HepG2 (cell line): ENCODE data around the gene MEIS1. TPM values are rescaled to one million over a fixed set of nuclear protein-coding genes. Genes with fewer than 3 reads are reported as not detected.

Experiments
- ATAC-seq: fragments of 200-7000 bp; cut with Tn5 transposase; 3 replicates; pipeline ENCODE4 v1.9.1; 2020; ENCODE audit warnings: mild to moderate bottlenecking, moderate library complexity
- BruUV-seq: library from RNA; stranded (reverse); fragments of 400-500 nt; replicated peaks from 2 replicates; lab custom pipeline; 2021; lab: Mats Ljungman, UMichigan
- CTCF ChIA-PET: fragments of 300-600 bp; formaldehyde crosslinking; extraction: SDS; loops from one replicate; lab custom pipeline; 2021; ENCODE audit warnings: low total read pairs, inconsistent platforms, low intra/inter-chr PET ratio; lab: Yijun Ruan, JAX
- POLR2A ChIA-PET: fragments of 350-600 bp; sonication (Branson Sonifier 250); formaldehyde crosslinking; loops from one replicate; lab custom pipeline; 2020; ENCODE audit warnings: antibody characterized with exemption, inconsistent platforms; lab: Yijun Ruan, JAX
- DNase-seq: peaks from one replicate; pipeline ENCODE4 v3.0.0-alpha.2; 2015; ENCODE audit warnings: low spot score
- FAIRE-seq: peaks from 3 replicates; lab custom pipeline; 2011; peaks lifted over from hg19 to GRCh38; lab: Jason Lieb, UNC
- H2AFZ ChIP-seq: one replicate; pipeline ENCODE4 v1.6.1; 2011; ENCODE audit warnings: low read length, inconsistent platforms
- H3K27ac ChIP-seq: fragments of 300-600 bp; 3 replicates; pipeline ENCODE4 v1.8.0; 2011; ENCODE audit warnings: mixed run types, mild to moderate bottlenecking, mixed read lengths, low read length, inconsistent platforms; ENCODE audit not compliant: insufficient read depth; ENCODE audit errors: extremely low read length
- H3K27me3 ChIP-seq, 2 experiments: fragments of 200-600 bp in 1 of 2; 2 replicates in 1 of 2; 3 replicates in 1 of 2; pipeline versions ENCODE4 v1.6.0 to v1.8.0; 2011; ENCODE audit warnings: low read length in 2 of 2, mild to moderate bottlenecking in 2 of 2, moderate library complexity in 2 of 2, inconsistent platforms in 1 of 2; ENCODE audit not compliant: insufficient read depth in 2 of 2, control insufficient read depth in 1 of 2
- H3K36me3 ChIP-seq, 2 experiments: fragments of 200-600 bp in 1 of 2; replicated peaks in 1 of 2; 2 replicates in 1 of 2; 3 replicates in 1 of 2; pipeline versions ENCODE4 v1.5.1 to v1.8.0; 2011; ENCODE audit warnings: low read length in 2 of 2, inconsistent platforms in 1 of 2; ENCODE audit not compliant: insufficient read depth in 2 of 2, control insufficient read depth in 1 of 2
- H3K4me1 ChIP-seq: 2 replicates; pipeline ENCODE4 v1.5.1; 2012; ENCODE audit warnings: low read length, inconsistent platforms; ENCODE audit not compliant: insufficient read depth
- H3K4me2 ChIP-seq: 2 replicates; pipeline ENCODE4 v1.6.0; 2011; ENCODE audit warnings: low read depth, low read length, inconsistent platforms
- H3K4me3 ChIP-seq, 3 experiments: fragments of 200-600 bp in 1 of 3; sonication (generic), shearing (Covaris generic) in 1 of 3; replicated peaks in 1 of 3; 2 replicates each; pipeline ENCODE4 v1.5.1; 2011 to 2016; ENCODE audit warnings: low read length in 3 of 3, inconsistent platforms in 2 of 3, low read depth in 2 of 3, mild to moderate bottlenecking in 2 of 3, control low read depth in 1 of 3, mixed read lengths in 1 of 3; ENCODE audit not compliant: insufficient read depth in 1 of 3
- H3K79me2 ChIP-seq: one replicate; pipeline ENCODE4 v1.6.1; 2011; ENCODE audit warnings: low read length, inconsistent platforms; ENCODE audit not compliant: insufficient read depth
- H3K9ac ChIP-seq: 2 replicates; pipeline ENCODE4 v1.6.0; 2011; ENCODE audit warnings: mild to moderate bottlenecking, low read depth, low read length, inconsistent platforms; ENCODE audit not compliant: insufficient read depth
- H3K9me3 ChIP-seq: 2 replicates; pipeline ENCODE4 v1.5.1; 2012; ENCODE audit warnings: mild to moderate bottlenecking, low read length
- H4K20me1 ChIP-seq: 2 replicates; pipeline ENCODE4 v1.6.0; 2011; ENCODE audit warnings: inconsistent platforms, mild to moderate bottlenecking, low read length, moderate library complexity; ENCODE audit not compliant: insufficient read depth
- PITX1 ChIP-seq: sonication (generic); formaldehyde crosslinking; IDR thresholded peaks from 2 replicates; pipeline ENCODE4 v1.5.1; 2020; ENCODE audit warnings: mild to moderate bottlenecking, missing genetic modification reagents
- RAD21 ChIP-seq: fragments of 450-650 bp; formaldehyde crosslinking; IDR thresholded peaks from 2 replicates; pipeline ENCODE4 v1.5.0; 2020; ENCODE audit warnings: mild to moderate bottlenecking
- RFXANK ChIP-seq: IDR thresholded peaks from 2 replicates; pipeline ENCODE4 v1.6.1; 2016
- SIX4 ChIP-seq: sonication (generic); formaldehyde crosslinking; IDR thresholded peaks from 2 replicates; pipeline ENCODE4 v1.4.0; 2020; ENCODE audit warnings: missing genetic modification reagents
- TBX2 ChIP-seq: sonication (generic); formaldehyde crosslinking; IDR thresholded peaks from 2 replicates; pipeline ENCODE4 v1.5.0; 2020; ENCODE audit warnings: missing genetic modification reagents, mild to moderate bottlenecking, borderline replicate concordance
- ZFP62 ChIP-seq: sonication (generic); formaldehyde crosslinking; IDR thresholded peaks from 2 replicates; pipeline ENCODE4 v1.4.0; 2020; ENCODE audit warnings: missing genetic modification reagents
- whole genome bisulfite sequencing: methylation state at CpG from one replicate; pipeline ENCODE4 v1.1.6; 2017; ENCODE audit warnings: low lambda C conversion rate; 5-methylcytosine and 5-hydroxymethylcytosine counted together
- in situ Hi-C: cut with HindIII; loops from 2 replicates; pipeline ENCODE4 v1.10.0; 2017; ENCODE audit warnings: low pct_unique_long_range_greater_than_20kb; ENCODE audit not compliant: extremely low pct_ligation_motif_present
- intact Hi-C: fragments of 100-400 bp; cut with micrococcal nuclease; formaldehyde crosslinking; loops from one replicate; pipeline ENCODE4 v1.10.0; 2022; ENCODE audit not compliant: unreplicated experiment
- polyA plus RNA-seq, 8 experiments: library from polyadenylated mRNA; depleted of rRNA in 3 of 8; stranded (reverse) in 7 of 8; unstranded in 1 of 8; fragments of >200 nt; fragmentation: Illumina TruSeq in 4 of 8; extraction: Trizol in 4 of 8; gene quantifications; 2 replicates each; pipeline versions ENCODE4 v1.2.1 to v1.2.3, GENCODE V29; 2011 to 2016; ENCODE audit warnings: low read depth in 4 of 8, missing spikeins in 1 of 8, mixed read lengths in 1 of 8; ENCODE audit not compliant: insufficient read depth in 1 of 8
- total RNA-seq, 5 experiments: library from RNA; depleted of rRNA; stranded (reverse); fragments of >200 nt; fragmentation: Illumina TruSeq; extraction: Trizol; gene quantifications; 2 replicates each; pipeline ENCODE4 v1.2.3, GENCODE V29; 2016; ENCODE audit warnings: low read depth in 1 of 5
- TF ChIP-seq, protein P1 (sequence below): sonication (generic); formaldehyde crosslinking; IDR thresholded peaks from 2 replicates; pipeline ENCODE4 v1.5.1; 2020; ENCODE audit warnings: missing genetic modification reagents, mild to moderate bottlenecking, borderline replicate concordance
- TF ChIP-seq, protein P2 (sequence below): sonication (generic); formaldehyde crosslinking; IDR thresholded peaks from 2 replicates; pipeline ENCODE4 v1.9.0; 2022; ENCODE audit warnings: missing genetic modification reagents, mild to moderate bottlenecking, borderline replicate concordance
- TF ChIP-seq, protein P3 (sequence below): sonication (generic); formaldehyde crosslinking; IDR thresholded peaks from 2 replicates; pipeline ENCODE4 v1.4.0; 2020; ENCODE audit warnings: missing genetic modification reagents
- TF ChIP-seq, protein P4 (sequence below): sonication (generic); formaldehyde crosslinking; IDR thresholded peaks from 2 replicates; pipeline ENCODE4 v1.8.0; 2022; ENCODE audit warnings: low read depth, missing genetic modification reagents
- TF ChIP-seq, protein P5 (sequence below): sonication (generic); formaldehyde crosslinking; IDR thresholded peaks from 2 replicates; pipeline ENCODE4 v1.4.0; 2020; ENCODE audit warnings: low read depth, mild to moderate bottlenecking, missing genetic modification reagents

MEIS1 gene
- total and polyA plus RNA-seq, 2 of the 13 experiments (the other 11 are each of a cell fraction or from before 2014, with no cell fraction given), result 3.8 to 6.0 TPM

DNA sequence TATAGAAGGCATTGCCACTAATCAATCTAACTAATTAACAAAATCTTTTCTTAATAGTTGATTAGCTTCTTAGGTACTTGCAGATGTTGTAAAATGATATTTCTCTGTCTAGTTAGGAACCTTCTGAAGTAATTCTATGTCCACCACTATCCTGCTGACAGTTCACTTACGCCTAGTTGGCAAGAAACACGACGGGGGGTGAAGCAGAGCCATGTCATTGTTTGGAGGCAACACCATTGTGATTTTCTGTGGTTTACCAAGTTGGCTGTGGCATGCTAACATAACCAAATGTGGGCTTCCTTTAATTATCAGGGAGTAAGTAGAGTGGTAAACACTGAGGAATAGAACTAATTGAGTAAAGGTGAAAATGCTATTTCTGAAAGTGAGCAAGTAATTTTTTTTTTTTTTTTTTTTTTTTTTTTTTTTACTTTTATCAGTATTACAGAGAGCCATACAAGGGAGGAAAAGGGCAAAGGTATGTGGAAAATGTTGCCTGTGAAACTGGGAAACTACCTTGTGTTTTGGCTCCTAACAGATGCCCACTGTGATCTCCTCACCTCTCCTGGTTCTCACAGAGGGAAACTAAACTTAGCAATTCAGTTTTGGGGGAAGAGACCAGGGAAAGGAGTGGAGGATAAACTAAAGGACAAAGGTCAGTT is 126.8 kb downstream of the MEIS1 start (continued):
- TF ChIP-seq, protein P1, sequence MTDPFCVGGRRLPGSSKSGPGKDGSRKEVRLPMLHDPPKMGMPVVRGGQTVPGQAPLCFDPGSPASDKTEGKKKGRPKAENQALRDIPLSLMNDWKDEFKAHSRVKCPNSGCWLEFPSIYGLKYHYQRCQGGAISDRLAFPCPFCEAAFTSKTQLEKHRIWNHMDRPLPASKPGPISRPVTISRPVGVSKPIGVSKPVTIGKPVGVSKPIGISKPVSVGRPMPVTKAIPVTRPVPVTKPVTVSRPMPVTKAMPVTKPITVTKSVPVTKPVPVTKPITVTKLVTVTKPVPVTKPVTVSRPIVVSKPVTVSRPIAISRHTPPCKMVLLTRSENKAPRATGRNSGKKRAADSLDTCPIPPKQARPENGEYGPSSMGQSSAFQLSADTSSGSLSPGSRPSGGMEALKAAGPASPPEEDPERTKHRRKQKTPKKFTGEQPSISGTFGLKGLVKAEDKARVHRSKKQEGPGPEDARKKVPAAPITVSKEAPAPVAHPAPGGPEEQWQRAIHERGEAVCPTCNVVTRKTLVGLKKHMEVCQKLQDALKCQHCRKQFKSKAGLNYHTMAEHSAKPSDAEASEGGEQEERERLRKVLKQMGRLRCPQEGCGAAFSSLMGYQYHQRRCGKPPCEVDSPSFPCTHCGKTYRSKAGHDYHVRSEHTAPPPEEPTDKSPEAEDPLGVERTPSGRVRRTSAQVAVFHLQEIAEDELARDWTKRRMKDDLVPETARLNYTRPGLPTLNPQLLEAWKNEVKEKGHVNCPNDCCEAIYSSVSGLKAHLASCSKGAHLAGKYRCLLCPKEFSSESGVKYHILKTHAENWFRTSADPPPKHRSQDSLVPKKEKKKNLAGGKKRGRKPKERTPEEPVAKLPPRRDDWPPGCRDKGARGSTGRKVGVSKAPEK (CRISPR knock-in tag), result no peak
- TF ChIP-seq ZFP62, result no peak

DNA sequence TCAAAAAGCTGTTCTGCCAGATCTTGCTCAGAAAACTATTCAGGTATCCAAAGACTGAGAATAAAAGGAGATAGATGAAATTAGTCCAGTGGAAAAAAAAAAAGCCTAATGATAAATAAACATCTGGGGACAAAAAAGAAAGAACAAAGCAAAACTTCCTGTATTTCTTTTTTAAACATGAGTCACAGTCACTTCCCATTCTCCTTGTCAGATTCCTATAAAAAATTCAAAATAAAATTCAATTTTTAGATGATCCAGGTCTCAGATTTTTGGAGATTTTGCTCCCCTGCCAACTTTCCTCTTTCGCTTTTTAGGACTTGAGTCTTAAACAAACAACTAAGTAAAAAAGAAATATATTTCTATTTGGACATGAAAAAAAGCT is 127.4 kb downstream of the MEIS1 start:
- WGBS, result 81% methylated on average over 1 of the region's 1 CpG
- intact Hi-C loops, result no loop called here
- no peaks in the 10 kb centered on the region for H3K36me3 ChIP-seq
- DNase-seq (no peak), FAIRE-seq (no peak), ATAC-seq (no peak)
- H3K4me3 ChIP-seq, result no peak overlapping the region
- no peak overlapping the region for H2AFZ ChIP-seq
- no peaks in the 10 kb centered on the region; the same call in 1 of the 2 replicates for H4K20me1 ChIP-seq
- in situ Hi-C loops, result no loop called here
- no peaks in the 10 kb centered on the region for H3K9me3 ChIP-seq
- no peaks in the 10 kb centered on the region for H3K79me2 ChIP-seq
- no peak overlapping the region for H3K4me2 ChIP-seq
- CTCF ChIA-PET, result no interaction called here
- POLR2A ChIA-PET, result no interaction called here
- H3K27me3 ChIP-seq, result no peaks in the 10 kb centered on the region
- no peak overlapping the region for H3K27ac ChIP-seq
- no peak overlapping the region for H3K9ac ChIP-seq
- peaks cover 15% of the 10 kb centered on the region for H3K4me1 ChIP-seq
- no TSS peak for BruUV-seq
- no peak for TF ChIP-seq RFXANK
- TF ChIP-seq, protein P2, sequence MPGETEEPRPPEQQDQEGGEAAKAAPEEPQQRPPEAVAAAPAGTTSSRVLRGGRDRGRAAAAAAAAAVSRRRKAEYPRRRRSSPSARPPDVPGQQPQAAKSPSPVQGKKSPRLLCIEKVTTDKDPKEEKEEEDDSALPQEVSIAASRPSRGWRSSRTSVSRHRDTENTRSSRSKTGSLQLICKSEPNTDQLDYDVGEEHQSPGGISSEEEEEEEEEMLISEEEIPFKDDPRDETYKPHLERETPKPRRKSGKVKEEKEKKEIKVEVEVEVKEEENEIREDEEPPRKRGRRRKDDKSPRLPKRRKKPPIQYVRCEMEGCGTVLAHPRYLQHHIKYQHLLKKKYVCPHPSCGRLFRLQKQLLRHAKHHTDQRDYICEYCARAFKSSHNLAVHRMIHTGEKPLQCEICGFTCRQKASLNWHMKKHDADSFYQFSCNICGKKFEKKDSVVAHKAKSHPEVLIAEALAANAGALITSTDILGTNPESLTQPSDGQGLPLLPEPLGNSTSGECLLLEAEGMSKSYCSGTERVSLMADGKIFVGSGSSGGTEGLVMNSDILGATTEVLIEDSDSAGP (CRISPR knock-in tag), result no peak
- TF ChIP-seq, protein P3, sequence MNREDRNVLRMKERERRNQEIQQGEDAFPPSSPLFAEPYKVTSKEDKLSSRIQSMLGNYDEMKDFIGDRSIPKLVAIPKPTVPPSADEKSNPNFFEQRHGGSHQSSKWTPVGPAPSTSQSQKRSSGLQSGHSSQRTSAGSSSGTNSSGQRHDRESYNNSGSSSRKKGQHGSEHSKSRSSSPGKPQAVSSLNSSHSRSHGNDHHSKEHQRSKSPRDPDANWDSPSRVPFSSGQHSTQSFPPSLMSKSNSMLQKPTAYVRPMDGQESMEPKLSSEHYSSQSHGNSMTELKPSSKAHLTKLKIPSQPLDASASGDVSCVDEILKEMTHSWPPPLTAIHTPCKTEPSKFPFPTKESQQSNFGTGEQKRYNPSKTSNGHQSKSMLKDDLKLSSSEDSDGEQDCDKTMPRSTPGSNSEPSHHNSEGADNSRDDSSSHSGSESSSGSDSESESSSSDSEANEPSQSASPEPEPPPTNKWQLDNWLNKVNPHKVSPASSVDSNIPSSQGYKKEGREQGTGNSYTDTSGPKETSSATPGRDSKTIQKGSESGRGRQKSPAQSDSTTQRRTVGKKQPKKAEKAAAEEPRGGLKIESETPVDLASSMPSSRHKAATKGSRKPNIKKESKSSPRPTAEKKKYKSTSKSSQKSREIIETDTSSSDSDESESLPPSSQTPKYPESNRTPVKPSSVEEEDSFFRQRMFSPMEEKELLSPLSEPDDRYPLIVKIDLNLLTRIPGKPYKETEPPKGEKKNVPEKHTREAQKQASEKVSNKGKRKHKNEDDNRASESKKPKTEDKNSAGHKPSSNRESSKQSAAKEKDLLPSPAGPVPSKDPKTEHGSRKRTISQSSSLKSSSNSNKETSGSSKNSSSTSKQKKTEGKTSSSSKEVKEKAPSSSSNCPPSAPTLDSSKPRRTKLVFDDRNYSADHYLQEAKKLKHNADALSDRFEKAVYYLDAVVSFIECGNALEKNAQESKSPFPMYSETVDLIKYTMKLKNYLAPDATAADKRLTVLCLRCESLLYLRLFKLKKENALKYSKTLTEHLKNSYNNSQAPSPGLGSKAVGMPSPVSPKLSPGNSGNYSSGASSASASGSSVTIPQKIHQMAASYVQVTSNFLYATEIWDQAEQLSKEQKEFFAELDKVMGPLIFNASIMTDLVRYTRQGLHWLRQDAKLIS (CRISPR knock-in tag), result no peak
- TF ChIP-seq, protein P4, sequence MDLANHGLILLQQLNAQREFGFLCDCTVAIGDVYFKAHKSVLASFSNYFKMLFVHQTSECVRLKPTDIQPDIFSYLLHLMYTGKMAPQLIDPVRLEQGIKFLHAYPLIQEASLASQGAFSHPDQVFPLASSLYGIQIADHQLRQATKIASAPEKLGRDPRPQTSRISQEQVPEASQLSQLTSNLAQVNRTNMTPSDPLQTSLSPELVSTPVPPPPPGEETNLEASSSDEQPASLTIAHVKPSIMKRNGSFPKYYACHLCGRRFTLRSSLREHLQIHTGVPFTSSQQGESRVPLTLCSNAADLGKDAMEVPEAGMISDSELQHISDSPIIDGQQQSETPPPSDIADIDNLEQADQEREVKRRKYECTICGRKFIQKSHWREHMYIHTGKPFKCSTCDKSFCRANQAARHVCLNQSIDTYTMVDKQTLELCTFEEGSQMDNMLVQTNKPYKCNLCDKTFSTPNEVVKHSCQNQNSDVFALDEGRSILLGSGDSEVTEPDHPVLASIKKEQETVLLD (CRISPR knock-in tag), result no peak
- TF ChIP-seq TBX2 (CRISPR knock-in tag), result no peak
- TF ChIP-seq PITX1 (CRISPR knock-in tag), result no peak
- no peak for TF ChIP-seq RAD21 (CRISPR knock-in tag)
- TF ChIP-seq, protein P5, sequence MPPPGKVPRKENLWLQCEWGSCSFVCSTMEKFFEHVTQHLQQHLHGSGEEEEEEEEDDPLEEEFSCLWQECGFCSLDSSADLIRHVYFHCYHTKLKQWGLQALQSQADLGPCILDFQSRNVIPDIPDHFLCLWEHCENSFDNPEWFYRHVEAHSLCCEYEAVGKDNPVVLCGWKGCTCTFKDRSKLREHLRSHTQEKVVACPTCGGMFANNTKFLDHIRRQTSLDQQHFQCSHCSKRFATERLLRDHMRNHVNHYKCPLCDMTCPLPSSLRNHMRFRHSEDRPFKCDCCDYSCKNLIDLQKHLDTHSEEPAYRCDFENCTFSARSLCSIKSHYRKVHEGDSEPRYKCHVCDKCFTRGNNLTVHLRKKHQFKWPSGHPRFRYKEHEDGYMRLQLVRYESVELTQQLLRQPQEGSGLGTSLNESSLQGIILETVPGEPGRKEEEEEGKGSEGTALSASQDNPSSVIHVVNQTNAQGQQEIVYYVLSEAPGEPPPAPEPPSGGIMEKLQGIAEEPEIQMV (CRISPR knock-in tag), result no peak
- no peak for TF ChIP-seq SIX4 (CRISPR knock-in tag)
